BJ (cell line): ENCODE measurements around the gene DSCAML1. TPM values are rescaled to one million over a fixed set of nuclear protein-coding genes. Genes with fewer than 3 reads are reported as not detected.
"Not testable (repeated sequence)": the region's sequence is repeated elsewhere in the genome, so short reads cannot be mapped to it uniquely, and the experiment has no call there.

Experiments used
- CTCF ChIA-PET: fragments of 350-600 bp; formaldehyde crosslinking; extraction: SDS; loops from one replicate; lab custom pipeline; 2021; ENCODE audit warnings: antibody characterized with exemption, inconsistent platforms; lab: Yijun Ruan, JAX
- POLR2A ChIA-PET: fragments of 300-600 bp; sonication (Branson Sonifier 250); formaldehyde crosslinking; extraction: SDS; loops from one replicate; lab custom pipeline; 2021; ENCODE audit warnings: antibody characterized with exemption; lab: Charles Lee
- DNase-seq: peaks from one replicate; pipeline ENCODE4 v3.0.0-alpha.2; 2011; ENCODE audit warnings: low read depth
- H3K27me3 ChIP-seq: 2 replicates; pipeline ENCODE4 v1.6.0; 2011; ENCODE audit warnings: low read length; ENCODE audit not compliant: control insufficient read depth, insufficient read depth
- H3K36me3 ChIP-seq: 2 replicates; pipeline ENCODE4 v1.5.1; 2011; ENCODE audit warnings: low read length; ENCODE audit not compliant: control insufficient read depth, insufficient read depth
- H3K4me3 ChIP-seq: 2 replicates; pipeline ENCODE4 v1.5.1; 2011; ENCODE audit warnings: low read depth, mild to moderate bottlenecking, control low read depth, low read length
- polyA plus RNA-seq: library from polyadenylated mRNA; depleted of rRNA; stranded (reverse); fragments of >200 nt; gene quantifications from 2 replicates; pipeline ENCODE4 v1.2.3, GENCODE V29; 2011
- TF ChIP-seq, protein P1 (sequence below): IDR thresholded peaks from 2 replicates; pipeline ENCODE4 v1.5.1; 2011; ENCODE audit warnings: low read depth, mild to moderate bottlenecking, control low read depth, inconsistent platforms, low read length, moderate library complexity; ENCODE audit not compliant: insufficient read depth

Gene DSCAML1
- polyA plus RNA-seq, 1 experiment: not detected

DNA sequence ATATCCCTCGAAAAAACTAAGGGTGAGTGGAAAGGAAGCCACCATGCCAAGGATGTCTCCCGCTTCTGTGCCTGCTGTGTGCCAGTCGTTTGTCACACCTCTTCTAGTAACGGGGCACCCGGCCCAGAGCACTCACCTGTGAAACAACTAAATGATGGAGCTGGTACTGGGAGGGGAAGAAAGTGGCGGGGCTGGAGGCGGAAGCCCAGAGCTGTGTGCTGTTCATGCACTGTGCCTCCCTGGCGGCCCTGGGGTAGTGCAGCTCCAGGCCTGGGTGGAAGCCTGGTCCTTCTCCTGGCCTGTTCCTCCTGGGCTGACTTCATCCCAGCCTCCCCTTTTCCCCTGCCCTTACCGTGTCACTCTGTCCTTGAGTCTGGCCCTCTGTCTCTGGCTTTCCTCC, 339.2 kb downstream of the DSCAML1 start:
- peaks cover 2% of the 10 kb centered on the region for H3K27me3 ChIP-seq
- TF ChIP-seq, protein P1, sequence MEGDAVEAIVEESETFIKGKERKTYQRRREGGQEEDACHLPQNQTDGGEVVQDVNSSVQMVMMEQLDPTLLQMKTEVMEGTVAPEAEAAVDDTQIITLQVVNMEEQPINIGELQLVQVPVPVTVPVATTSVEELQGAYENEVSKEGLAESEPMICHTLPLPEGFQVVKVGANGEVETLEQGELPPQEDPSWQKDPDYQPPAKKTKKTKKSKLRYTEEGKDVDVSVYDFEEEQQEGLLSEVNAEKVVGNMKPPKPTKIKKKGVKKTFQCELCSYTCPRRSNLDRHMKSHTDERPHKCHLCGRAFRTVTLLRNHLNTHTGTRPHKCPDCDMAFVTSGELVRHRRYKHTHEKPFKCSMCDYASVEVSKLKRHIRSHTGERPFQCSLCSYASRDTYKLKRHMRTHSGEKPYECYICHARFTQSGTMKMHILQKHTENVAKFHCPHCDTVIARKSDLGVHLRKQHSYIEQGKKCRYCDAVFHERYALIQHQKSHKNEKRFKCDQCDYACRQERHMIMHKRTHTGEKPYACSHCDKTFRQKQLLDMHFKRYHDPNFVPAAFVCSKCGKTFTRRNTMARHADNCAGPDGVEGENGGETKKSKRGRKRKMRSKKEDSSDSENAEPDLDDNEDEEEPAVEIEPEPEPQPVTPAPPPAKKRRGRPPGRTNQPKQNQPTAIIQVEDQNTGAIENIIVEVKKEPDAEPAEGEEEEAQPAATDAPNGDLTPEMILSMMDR: no peak
- H3K4me3 ChIP-seq: no peak overlapping the region
- no peak for DNase-seq
- H3K36me3 ChIP-seq: no peaks in the 10 kb centered on the region
- CTCF ChIA-PET: interaction anchor here (1.1 kb wide), 1 partner anchor 32 kb away, joined by 3 read pairs; no protein-coding TSS in a partner anchor
- POLR2A ChIA-PET: no interaction called here

DNA sequence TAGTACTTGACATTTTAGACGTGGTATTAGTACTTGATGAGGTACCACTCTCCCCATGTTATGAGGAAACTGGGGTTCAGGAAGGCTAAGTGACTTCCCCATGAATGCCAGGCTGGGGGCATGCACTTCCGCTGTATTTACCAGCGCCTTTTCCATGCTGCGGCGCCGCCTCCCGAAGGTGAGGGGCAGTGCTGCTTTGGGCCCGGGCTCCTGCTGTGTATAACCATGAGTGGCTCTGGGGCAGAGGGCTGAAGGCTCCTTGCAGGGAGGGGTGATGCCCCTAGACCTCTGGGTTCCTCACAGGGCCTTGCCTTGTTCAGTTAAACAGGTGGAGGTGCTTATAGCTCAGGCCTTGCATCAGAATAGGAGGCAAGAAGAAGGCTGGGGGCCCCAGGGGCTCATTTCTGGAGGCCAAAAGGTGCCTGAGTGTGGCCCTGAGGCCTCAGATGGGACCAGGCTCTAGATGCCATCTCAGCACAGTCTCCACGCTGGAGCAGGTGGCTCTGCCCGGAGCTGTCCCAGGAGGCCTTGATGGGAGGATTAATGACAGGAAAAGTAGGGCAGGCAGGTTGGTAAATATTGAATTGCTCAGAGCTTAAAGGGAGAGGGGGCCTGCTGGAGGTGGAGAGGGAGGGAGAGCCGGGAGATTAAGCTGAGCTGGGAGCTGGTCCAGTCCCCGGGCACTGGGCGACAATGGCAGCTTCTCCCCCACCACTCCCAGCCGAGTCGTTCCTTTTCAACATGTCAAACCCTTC, 339.8 kb downstream of the DSCAML1 start:
- TF ChIP-seq, protein P1: no peak
- Histone ChIP-seq H3K4me3 (no peak overlapping the region), H3K36me3 (no peaks in the 10 kb centered on the region), H3K27me3 (peaks cover 2% of the 10 kb centered on the region)
- CTCF ChIA-PET: interaction anchor here (1.1 kb wide), 1 partner anchor 31 kb away, joined by 3 read pairs; no protein-coding TSS in a partner anchor
- DNase-seq: no peak
- POLR2A ChIA-PET: no interaction called here

DNA sequence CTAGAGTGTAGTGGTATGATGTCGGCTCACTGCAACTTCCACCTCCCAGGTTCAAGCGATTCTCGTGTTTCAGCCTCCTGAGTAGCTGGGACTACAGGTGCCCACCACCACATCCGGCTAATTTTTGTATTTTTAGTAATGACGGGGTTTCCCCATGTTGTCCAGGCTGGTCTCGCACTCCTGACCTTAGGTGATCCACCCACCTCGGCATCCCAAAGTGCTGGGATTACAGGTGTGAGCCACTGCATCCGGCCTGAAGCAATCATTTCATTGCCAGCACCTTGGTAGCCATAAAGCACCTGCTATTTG, 340.3 kb downstream of the DSCAML1 start:
- H3K27me3 ChIP-seq, H3K4me3 ChIP-seq, POLR2A ChIA-PET, H3K36me3 ChIP-seq, DNase-seq: not testable (repeated sequence)
- CTCF ChIA-PET: interaction anchor here (2.4 kb wide), 1 partner anchor 30 kb away, joined by 7 read pairs; no protein-coding TSS in a partner anchor

DNA sequence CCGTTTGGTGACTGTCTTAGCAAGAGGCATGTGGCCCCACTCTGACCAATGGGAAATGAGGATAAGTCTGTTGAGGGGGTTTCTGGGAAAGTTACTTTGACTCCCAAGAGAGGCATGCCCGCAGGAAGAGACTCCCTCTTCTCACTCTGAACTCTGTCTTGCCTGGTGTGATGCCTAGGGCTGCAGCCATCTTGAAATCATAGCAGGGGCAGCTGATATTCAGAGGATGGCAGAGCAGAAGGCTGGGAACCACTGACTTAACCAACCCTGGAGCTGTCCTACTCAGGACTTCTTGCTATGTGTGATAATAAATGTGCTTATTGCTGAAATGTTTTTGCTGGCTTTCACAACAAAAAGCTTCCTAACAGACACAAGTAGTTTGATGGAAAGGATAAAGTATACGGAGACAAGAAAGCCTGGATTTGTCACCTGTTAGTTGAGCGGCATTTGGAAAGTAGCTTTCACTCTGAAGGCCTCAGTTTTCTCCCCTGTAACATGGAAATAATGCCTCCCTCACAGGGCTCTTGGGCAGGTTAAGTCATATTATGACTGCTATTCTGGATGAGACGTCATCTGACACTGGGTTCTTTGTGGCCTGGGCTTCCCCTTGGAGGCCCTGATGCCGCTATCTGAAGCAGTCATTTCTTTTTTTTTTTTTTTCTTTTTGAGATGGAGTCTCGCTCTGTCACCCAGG, 340.8 kb downstream of the DSCAML1 start:
- TF ChIP-seq, protein P1: no peak

DNA sequence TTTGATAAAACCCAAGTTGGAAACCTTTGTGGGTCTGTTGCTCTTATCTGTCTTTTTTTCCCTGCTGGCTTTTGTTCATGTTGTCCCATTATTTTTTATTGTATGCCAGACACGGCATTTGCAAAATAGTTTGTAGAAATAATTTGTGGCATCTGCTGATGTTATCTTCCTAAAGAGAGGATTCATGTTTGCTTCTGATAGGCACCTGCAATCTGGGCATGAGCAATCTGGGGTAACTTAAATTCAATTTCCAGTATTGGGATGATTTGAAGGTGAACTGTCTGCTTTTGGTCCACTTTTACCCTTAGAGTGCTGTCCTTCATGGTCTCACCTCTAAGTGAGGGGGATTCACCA, 342.5 kb downstream of the DSCAML1 start:
- H3K36me3 ChIP-seq: no peaks in the 10 kb centered on the region
- H3K4me3 ChIP-seq: no peak overlapping the region
- ChIA-PET CTCF (interaction anchor here (2.4 kb wide), 1 partner anchor 28 kb away, joined by 7 read pairs; no protein-coding TSS in a partner anchor), POLR2A (no interaction called here)
- peaks cover 2% of the 10 kb centered on the region for H3K27me3 ChIP-seq
- TF ChIP-seq, protein P1: no peak
- DNase-seq: no peak

More for the DNA sequence above, 340.8 kb downstream of the DSCAML1 start:
- POLR2A ChIA-PET: no interaction called here
- Histone ChIP-seq H3K27me3 (peaks cover 2% of the 10 kb centered on the region), H3K4me3 (no peak overlapping the region), H3K36me3 (no peaks in the 10 kb centered on the region)
- CTCF ChIA-PET: interaction anchor here (2.4 kb wide), 1 partner anchor 30 kb away, joined by 7 read pairs; no protein-coding TSS in a partner anchor
- DNase-seq: no peak
